Loucy (cell line): Measurements from ENCODE around the gene AP2A1.

ENCODE experiments used
- H2AFZ ChIP-seq: fragments of 200-600 bp; sonication (generic); 2 replicates; pipeline ENCODE4 v1.6.0; 2016; ENCODE audit warnings: antibody characterized with exemption, mild to moderate bottlenecking, low read length, moderate library complexity
- H3F3A ChIP-seq: fragments of 200-600 bp; 2 replicates; pipeline ENCODE4 v1.6.0; 2016; ENCODE audit warnings: antibody characterized with exemption, low read depth, mild to moderate bottlenecking
- H3K27me3 ChIP-seq: fragments of 200-600 bp; sonication (generic); 2 replicates; pipeline ENCODE4 v1.6.1; 2014; ENCODE audit warnings: low read length, mild to moderate bottlenecking; ENCODE audit not compliant: insufficient read depth, poor library complexity, severe bottlenecking
- H3K36me3 ChIP-seq: fragments of 200-600 bp; sonication (generic); 2 replicates; pipeline ENCODE4 v1.6.1; 2016; ENCODE audit warnings: low read length; ENCODE audit not compliant: insufficient read depth
- H3K4me1 ChIP-seq: fragments of 200-600 bp; sonication (generic); 2 replicates; pipeline ENCODE4 v1.5.1; 2014; ENCODE audit warnings: low read length, mild to moderate bottlenecking; ENCODE audit not compliant: insufficient read depth, poor library complexity, severe bottlenecking
- H3K4me2 ChIP-seq: fragments of 200-600 bp; sonication (generic); 2 replicates; pipeline ENCODE4 v1.6.0; 2014; ENCODE audit warnings: antibody characterized with exemption, low read length, low read depth, mild to moderate bottlenecking; ENCODE audit not compliant: poor library complexity, severe bottlenecking
- H3K4me3 ChIP-seq: fragments of 200-600 bp; sonication (generic); 2 replicates; pipeline ENCODE4 v1.5.1; 2014; ENCODE audit warnings: low read length, mild to moderate bottlenecking, mixed read lengths; ENCODE audit not compliant: poor library complexity, severe bottlenecking
- H3K79me2 ChIP-seq: fragments of 200-600 bp; sonication (generic); 2 replicates; pipeline ENCODE4 v1.6.1; 2014; ENCODE audit warnings: low read length; ENCODE audit not compliant: insufficient read depth
- H3K9ac ChIP-seq: fragments of 200-600 bp; sonication (generic); 2 replicates; pipeline ENCODE4 v1.6.0; 2014; ENCODE audit warnings: mild to moderate bottlenecking, low read depth, low read length, moderate library complexity; ENCODE audit not compliant: poor library complexity, severe bottlenecking
- H3K9me2 ChIP-seq: fragments of 200-600 bp; sonication (generic); replicated peaks from 2 replicates; pipeline ENCODE4 v1.6.1; 2016; ENCODE audit warnings: low read depth, low read length, mixed read lengths
- H3K9me3 ChIP-seq: fragments of 200-600 bp; sonication (generic); 2 replicates; pipeline ENCODE4 v1.6.1; 2014; ENCODE audit warnings: mild to moderate bottlenecking, antibody characterized with exemption, low read length, low read depth; ENCODE audit not compliant: insufficient read depth
- H4K20me1 ChIP-seq: fragments of 200-600 bp; sonication (generic); 2 replicates; pipeline ENCODE4 v1.6.0; 2014; ENCODE audit warnings: antibody characterized with exemption, low read length, mild to moderate bottlenecking; ENCODE audit not compliant: insufficient read depth, poor library complexity, severe bottlenecking
- CTCF ChIP-seq: fragments of 200-600 bp; sonication (generic); conservative IDR thresholded peaks from 2 replicates; pipeline ENCODE4 v1.5.1; 2014; ENCODE audit warnings: mild to moderate bottlenecking, antibody characterized with exemption, low read length
- EZH2phosphoT487 ChIP-seq: fragments of 200-600 bp; IDR thresholded peaks from 2 replicates; pipeline ENCODE4 v1.6.1; 2018; ENCODE audit warnings: antibody characterized with exemption, mild to moderate bottlenecking, moderate library complexity, borderline replicate concordance

The AP2A1 gene

GRCh38 chr19:49805822-49806619 lies 39.2 kb downstream of the AP2A1 start:
- Histone ChIP-seq H2AFZ (no peak overlapping the region), H3K9me2 (no peaks in the 10 kb centered on the region), H4K20me1 (no peaks in the 10 kb centered on the region), H3K27me3 (no peaks in the 10 kb centered on the region), H3K4me3 (no peak overlapping the region), H3F3A (no peaks in the 10 kb centered on the region), H3K9me3 (no peaks in the 10 kb centered on the region), H3K4me2 (no peak overlapping the region), H3K9ac (no peak overlapping the region), H3K4me1 (no peaks in the 10 kb centered on the region), H3K79me2 (no peaks in the 10 kb centered on the region), H3K36me3 (peaks cover 29% of the 10 kb centered on the region; the same call in 1 of the 2 replicates)
- no peak for TF ChIP-seq EZH2phosphoT487
- TF ChIP-seq CTCF, result no peak

GRCh38 chr19:49806620-49806959 lies 39.8 kb downstream of the AP2A1 start:
- H3F3A ChIP-seq, result no peaks in the 10 kb centered on the region
- H3K9me2 ChIP-seq, result no peaks in the 10 kb centered on the region
- TF ChIP-seq CTCF (no peak), EZH2phosphoT487 (no peak)
- H3K27me3 ChIP-seq, result no peaks in the 10 kb centered on the region
- H3K9me3 ChIP-seq, result no peaks in the 10 kb centered on the region
- H2AFZ ChIP-seq, result no peak overlapping the region
- H3K9ac ChIP-seq, result no peak overlapping the region
- no peak overlapping the region for H3K4me2 ChIP-seq
- H3K36me3 ChIP-seq, result peaks cover 28% of the 10 kb centered on the region; the same call in 1 of the 2 replicates
- H3K4me1 ChIP-seq, result no peaks in the 10 kb centered on the region
- no peaks in the 10 kb centered on the region for H4K20me1 ChIP-seq
- H3K79me2 ChIP-seq, result no peaks in the 10 kb centered on the region
- no peak overlapping the region for H3K4me3 ChIP-seq

GRCh38 chr19:49807058-49807903 lies 40.5 kb downstream of the AP2A1 start:
- Histone ChIP-seq H3K4me3 (no peak overlapping the region), H3K9ac (no peak overlapping the region)

More at GRCh38 chr19:49807058-49807903, 40.5 kb downstream of the AP2A1 start:
- peaks cover 22% of the 10 kb centered on the region; the same call in 1 of the 2 replicates for H3K36me3 ChIP-seq
- no peak overlapping the region for H2AFZ ChIP-seq
- H3K9me2 ChIP-seq, result no peaks in the 10 kb centered on the region
- no peaks in the 10 kb centered on the region for H4K20me1 ChIP-seq
- no peaks in the 10 kb centered on the region for H3F3A ChIP-seq
- H3K27me3 ChIP-seq, result no peaks in the 10 kb centered on the region
- no peaks in the 10 kb centered on the region for H3K9me3 ChIP-seq
- peaks cover 4% of the 10 kb centered on the region for H3K4me1 ChIP-seq
- no peak for TF ChIP-seq EZH2phosphoT487
- no peak for TF ChIP-seq CTCF
- no peaks in the 10 kb centered on the region for H3K79me2 ChIP-seq
- no peak overlapping the region for H3K4me2 ChIP-seq
